ENCODE data around the gene PDCD1LG2.

The PDCD1LG2 gene

GRCh38 chr9:5611321-5612184 is 101.2 kb downstream of the PDCD1LG2 start:
- no peak for DNase-seq (ENCODE audit: low read depth)

- no peak for DNase-seq (ENCODE audit: low read depth)
These were observed 101.8 kb downstream of the PDCD1LG2 start for GRCh38 chr9:5612185-5612530.

GRCh38 chr9:5614192-5614591 is 103.9 kb downstream of the PDCD1LG2 start:
- DNase-seq (ENCODE audit: low read depth) = no peak

GRCh38 chr9:5614985-5615384 is 104.7 kb downstream of the PDCD1LG2 start:
- no peak for DNase-seq (ENCODE audit: low read depth)

GRCh38 chr9:5617749-5618148 is 107.4 kb downstream of the PDCD1LG2 start:
- no peak for DNase-seq (ENCODE audit: low read depth)

GRCh38 chr9:5620494-5620893 is 110.2 kb downstream of the PDCD1LG2 start:
- DNase-seq (ENCODE audit: low read depth) = no peak

All from activated T-cell treated with anti-CD3 and anti-CD28 coated beads for 24 hours (primary cell).